ENCODE measurements around the gene CHCHD1.
"Not testable (repeated sequence)": the region's sequence is repeated elsewhere in the genome, so short reads cannot be mapped to it uniquely, and the experiment has no call there.

DNA sequence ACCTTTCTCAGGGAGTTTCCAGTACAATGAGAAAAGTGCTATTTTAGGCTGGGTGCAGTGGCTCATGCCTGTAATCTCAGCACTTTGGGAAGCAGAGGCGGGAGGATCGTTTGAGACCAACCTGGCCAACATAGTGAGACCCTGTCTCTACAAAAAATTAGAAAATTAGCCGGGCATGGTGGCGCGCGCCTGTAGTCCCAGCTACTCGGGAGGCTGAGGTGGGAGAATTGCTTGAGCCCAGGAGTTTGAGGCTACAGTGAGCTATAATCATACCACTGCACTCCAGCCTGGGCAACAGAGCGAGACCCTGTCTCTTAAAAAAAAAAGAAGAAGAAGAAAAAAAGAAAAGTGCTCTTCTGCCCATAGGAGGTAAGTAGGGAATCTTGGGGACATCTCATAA, 14.2 kb downstream of the CHCHD1 start:
- TF ChIP-seq, protein P1, sequence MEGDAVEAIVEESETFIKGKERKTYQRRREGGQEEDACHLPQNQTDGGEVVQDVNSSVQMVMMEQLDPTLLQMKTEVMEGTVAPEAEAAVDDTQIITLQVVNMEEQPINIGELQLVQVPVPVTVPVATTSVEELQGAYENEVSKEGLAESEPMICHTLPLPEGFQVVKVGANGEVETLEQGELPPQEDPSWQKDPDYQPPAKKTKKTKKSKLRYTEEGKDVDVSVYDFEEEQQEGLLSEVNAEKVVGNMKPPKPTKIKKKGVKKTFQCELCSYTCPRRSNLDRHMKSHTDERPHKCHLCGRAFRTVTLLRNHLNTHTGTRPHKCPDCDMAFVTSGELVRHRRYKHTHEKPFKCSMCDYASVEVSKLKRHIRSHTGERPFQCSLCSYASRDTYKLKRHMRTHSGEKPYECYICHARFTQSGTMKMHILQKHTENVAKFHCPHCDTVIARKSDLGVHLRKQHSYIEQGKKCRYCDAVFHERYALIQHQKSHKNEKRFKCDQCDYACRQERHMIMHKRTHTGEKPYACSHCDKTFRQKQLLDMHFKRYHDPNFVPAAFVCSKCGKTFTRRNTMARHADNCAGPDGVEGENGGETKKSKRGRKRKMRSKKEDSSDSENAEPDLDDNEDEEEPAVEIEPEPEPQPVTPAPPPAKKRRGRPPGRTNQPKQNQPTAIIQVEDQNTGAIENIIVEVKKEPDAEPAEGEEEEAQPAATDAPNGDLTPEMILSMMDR (IDR thresholded peaks at IDR 0.05; ENCODE audit: extremely low read depth in 1 of 2, insufficient read depth in 1 of 2, low read depth in 1 of 2, low read length in 2 of 2): not testable (repeated sequence)
- TF ChIP-seq MYC (IDR thresholded peaks at IDR 0.05; ENCODE audit: low read depth, low read length); JUN (IDR thresholded peaks at IDR 0.05; ENCODE audit: borderline replicate concordance, insufficient read depth, insufficient read length, low read depth); POLR2A (IDR thresholded peaks at IDR 0.05; ENCODE audit: low read depth, low read length): not testable (repeated sequence)
